Neutrophil (primary cell): Measurements from ENCODE around the gene WDTC1.

Source experiments
- H3K27ac ChIP-seq: fragments of 200-600 bp; sonication (generic); 2 replicates; pipeline ENCODE4 v1.5.1; 2016; ENCODE audit warnings: mild to moderate bottlenecking, moderate library complexity
- H3K27me3 ChIP-seq: fragments of 200-600 bp; sonication (generic); 2 replicates; pipeline ENCODE4 v1.6.0; 2016; ENCODE audit warnings: mild to moderate bottlenecking
- H3K36me3 ChIP-seq: fragments of 200-600 bp; sonication (generic); 2 replicates; pipeline ENCODE4 v1.5.1; 2017
- H3K4me1 ChIP-seq, 2 experiments: fragments of 200-600 bp in 1 of 2; sonication (generic) in 1 of 2; 1 replicate in 1 of 2; 2 replicates in 1 of 2; pipeline versions ENCODE4 v1.5.1 to v1.6.1; 2013 to 2016; ENCODE audit warnings: low read depth in 1 of 2, low read length in 1 of 2, mild to moderate bottlenecking in 1 of 2, moderate library complexity in 1 of 2; ENCODE audit not compliant: control insufficient read depth in 1 of 2, insufficient read depth in 1 of 2
- H3K4me3 ChIP-seq, 2 experiments: fragments of 200-600 bp in 1 of 2; sonication (generic) in 1 of 2; 1 replicate in 1 of 2; 2 replicates in 1 of 2; pipeline ENCODE4 v1.5.1; 2013 to 2016; ENCODE audit warnings: low read depth in 1 of 2, low read length in 1 of 2, mild to moderate bottlenecking in 1 of 2, moderate library complexity in 1 of 2
- H3K9me3 ChIP-seq: fragments of 200-600 bp; sonication (generic); 2 replicates; pipeline ENCODE4 v1.5.1; 2016
- TF ChIP-seq, protein P1 (sequence below): fragments of 200-600 bp; sonication (generic); IDR thresholded peaks from 2 replicates; pipeline ENCODE4 v1.5.1; 2016; ENCODE audit warnings: antibody characterized with exemption

Gene WDTC1

DNA sequence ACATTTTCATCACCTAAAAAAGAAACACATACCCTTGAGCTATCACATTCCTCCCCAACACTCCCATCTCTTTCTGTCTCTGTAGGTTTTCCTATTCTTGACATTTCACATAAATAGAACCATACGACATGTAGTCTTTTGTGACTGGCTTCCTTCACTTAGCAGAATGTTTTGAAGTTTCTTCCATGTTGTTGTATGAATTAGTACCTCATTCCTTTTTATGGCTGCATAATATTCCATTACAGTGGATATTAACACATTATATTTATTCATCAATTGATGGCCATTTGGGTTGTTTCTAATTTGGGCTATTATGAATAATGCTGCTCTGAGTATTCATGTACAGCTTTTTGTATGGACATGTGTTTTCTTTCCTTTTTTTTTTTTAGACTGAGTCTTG is 11.8 kb downstream of the WDTC1 start:
- Histone ChIP-seq H3K9me3 (no peaks in the 10 kb centered on the region), H3K36me3 (peaks cover 3% of the 10 kb centered on the region), H3K27me3 (no peaks in the 10 kb centered on the region), H3K4me1 (peaks cover 33 to 52% of the 10 kb centered on the region in 2 experiments), H3K4me3 (no peak overlapping the region), H3K27ac (no peak overlapping the region)
- TF ChIP-seq, protein P1, sequence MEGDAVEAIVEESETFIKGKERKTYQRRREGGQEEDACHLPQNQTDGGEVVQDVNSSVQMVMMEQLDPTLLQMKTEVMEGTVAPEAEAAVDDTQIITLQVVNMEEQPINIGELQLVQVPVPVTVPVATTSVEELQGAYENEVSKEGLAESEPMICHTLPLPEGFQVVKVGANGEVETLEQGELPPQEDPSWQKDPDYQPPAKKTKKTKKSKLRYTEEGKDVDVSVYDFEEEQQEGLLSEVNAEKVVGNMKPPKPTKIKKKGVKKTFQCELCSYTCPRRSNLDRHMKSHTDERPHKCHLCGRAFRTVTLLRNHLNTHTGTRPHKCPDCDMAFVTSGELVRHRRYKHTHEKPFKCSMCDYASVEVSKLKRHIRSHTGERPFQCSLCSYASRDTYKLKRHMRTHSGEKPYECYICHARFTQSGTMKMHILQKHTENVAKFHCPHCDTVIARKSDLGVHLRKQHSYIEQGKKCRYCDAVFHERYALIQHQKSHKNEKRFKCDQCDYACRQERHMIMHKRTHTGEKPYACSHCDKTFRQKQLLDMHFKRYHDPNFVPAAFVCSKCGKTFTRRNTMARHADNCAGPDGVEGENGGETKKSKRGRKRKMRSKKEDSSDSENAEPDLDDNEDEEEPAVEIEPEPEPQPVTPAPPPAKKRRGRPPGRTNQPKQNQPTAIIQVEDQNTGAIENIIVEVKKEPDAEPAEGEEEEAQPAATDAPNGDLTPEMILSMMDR = no peak

DNA sequence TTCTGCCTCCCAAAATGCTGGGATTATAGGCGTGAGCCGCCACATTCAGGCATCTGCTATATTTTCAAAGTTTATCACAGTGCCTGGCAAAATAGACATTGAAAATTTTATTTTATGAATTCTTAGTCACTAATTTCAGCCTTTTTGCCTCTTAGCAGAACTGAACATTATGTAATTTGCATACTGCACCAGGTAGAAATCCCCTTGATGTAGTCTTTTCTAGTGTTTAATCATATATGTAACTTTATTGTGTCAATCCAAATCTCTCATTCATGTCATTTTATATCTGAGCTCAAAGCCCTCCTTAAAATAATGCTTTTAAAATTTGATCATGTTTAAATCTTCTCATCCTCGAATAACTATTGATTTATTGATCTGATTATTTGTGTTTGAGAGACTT is 19.2 kb downstream of the WDTC1 start:
- Histone ChIP-seq H3K4me1 (peaks cover 65 to 74% of the 10 kb centered on the region in 2 experiments), H3K27me3 (no peaks in the 10 kb centered on the region), H3K9me3 (no peaks in the 10 kb centered on the region), H3K36me3 (peaks cover 8% of the 10 kb centered on the region), H3K4me3 (peak overlapping the region in 1 of 2 experiments; percentile 3), H3K27ac (peak overlapping the region; percentile 72)
- TF ChIP-seq, protein P1 = no peak

DNA sequence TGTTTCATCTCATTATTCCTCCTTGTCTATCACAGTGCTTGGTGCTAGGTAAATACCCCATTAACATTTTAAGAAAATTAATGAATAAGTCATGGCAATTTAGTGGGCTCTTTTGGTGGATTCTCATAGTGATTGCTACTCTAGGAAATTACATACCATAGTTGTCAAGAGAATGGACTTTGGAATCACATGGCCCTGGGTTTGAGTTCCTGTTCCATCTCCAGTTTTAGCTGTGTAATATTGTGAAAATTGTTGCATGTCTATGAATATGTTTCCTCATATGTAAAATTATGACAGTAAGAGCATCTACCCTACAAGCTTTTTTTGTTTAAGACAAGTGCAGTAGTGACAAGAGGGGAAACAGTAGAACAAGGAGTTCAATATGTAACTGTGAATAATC is 20.7 kb downstream of the WDTC1 start:
- TF ChIP-seq, protein P1 = no peak
- peaks cover 57 to 61% of the 10 kb centered on the region in 2 experiments for H3K4me1 ChIP-seq
- peaks cover 5% of the 10 kb centered on the region for H3K36me3 ChIP-seq
- peak overlapping the region; percentile 72 for H3K27ac ChIP-seq
- H3K27me3 ChIP-seq = no peaks in the 10 kb centered on the region
- no peak overlapping the region for H3K4me3 ChIP-seq
- H3K9me3 ChIP-seq = no peaks in the 10 kb centered on the region

DNA sequence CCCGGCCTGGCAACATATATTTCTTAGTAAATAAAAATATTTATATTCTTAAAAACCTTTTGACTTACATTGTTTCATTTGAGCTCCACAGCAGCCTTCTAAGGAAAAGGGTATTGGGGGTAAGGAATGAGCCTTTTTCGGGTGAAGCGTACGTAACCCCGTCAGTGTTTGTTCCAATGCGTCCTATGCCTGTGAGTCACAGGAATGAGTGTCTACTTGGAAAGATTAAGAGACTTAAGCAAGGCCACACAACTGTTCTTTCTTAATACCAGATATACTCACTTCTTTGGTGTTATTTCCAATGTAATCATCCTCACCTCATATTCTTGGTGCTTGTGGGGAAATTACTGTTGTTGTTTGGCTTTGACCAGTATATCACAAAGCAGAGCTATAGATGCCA is 22.7 kb downstream of the WDTC1 start:
- Histone ChIP-seq H3K27ac (no peak overlapping the region), H3K9me3 (no peaks in the 10 kb centered on the region), H3K4me3 (no peak overlapping the region), H3K4me1 (peaks cover 41 to 44% of the 10 kb centered on the region in 2 experiments), H3K27me3 (no peaks in the 10 kb centered on the region), H3K36me3 (peaks cover 24% of the 10 kb centered on the region)
- TF ChIP-seq, protein P1 = no peak

DNA sequence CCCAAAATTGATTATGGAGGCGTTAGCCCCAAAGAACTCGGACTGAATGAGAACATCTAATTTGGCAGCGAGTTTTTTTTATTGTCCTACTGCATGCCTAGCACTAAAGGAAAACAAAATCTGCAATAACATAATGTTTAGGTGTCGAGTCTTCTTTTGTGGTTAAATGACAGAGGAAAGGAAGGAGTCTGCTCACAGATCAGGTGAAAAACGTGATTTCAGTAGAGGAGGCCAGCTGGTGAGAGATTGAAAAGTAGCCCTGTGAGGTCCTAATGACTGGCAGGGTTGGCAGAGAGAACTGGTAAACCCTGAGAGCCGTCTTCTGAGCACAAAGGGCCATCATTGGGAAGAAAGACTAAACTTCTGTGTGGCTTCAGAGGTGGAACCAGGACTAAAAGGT is 24.2 kb downstream of the WDTC1 start:
- Histone ChIP-seq H3K4me1 (peaks cover 27 to 31% of the 10 kb centered on the region in 2 experiments), H3K9me3 (no peaks in the 10 kb centered on the region), H3K27ac (no peak overlapping the region), H3K27me3 (no peaks in the 10 kb centered on the region), H3K36me3 (peaks cover 37% of the 10 kb centered on the region), H3K4me3 (no peak overlapping the region)
- TF ChIP-seq, protein P1 = no peak

DNA sequence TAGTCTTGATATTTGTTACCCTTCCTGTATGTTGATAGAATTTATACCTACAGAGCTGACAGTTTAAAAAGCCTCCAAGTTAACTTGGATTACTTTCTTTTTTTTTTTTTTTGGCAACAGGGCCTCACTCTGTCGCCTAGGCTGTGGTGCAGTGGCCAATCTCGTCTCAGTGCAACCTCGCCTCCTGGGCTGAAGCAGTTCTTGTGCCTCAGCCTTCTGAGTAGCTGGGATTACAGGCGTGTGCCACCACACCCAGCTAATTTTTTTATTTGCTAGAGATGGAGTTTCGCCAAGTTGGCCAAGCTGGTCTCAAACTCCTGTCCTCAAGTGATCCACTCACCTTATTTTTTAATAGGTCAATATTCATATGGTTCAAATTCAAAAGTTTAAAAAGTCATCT is 32.7 kb downstream of the WDTC1 start:
- H3K4me1 ChIP-seq = no peaks in the 10 kb centered on the region
- no peak overlapping the region for H3K4me3 ChIP-seq
- TF ChIP-seq, protein P1 = no peak
- no peaks in the 10 kb centered on the region for H3K9me3 ChIP-seq
- H3K36me3 ChIP-seq = peaks cover 59% of the 10 kb centered on the region
- no peaks in the 10 kb centered on the region for H3K27me3 ChIP-seq
- no peak overlapping the region for H3K27ac ChIP-seq
